SK-N-DZ (cell line): Measurements from ENCODE around the gene YLPM1.
A peak's percentile ranks its signal among the peaks of the same experiment; 100 is the strongest.

ENCODE experiments used
- DNase-seq: peaks from one replicate; pipeline ENCODE4 v3.0.0-alpha.2; 2015; ENCODE audit warnings: low spot score

The YLPM1 gene

GRCh38 chr14:74868739-74869138 is 105.6 kb downstream of the YLPM1 start:
- no peak for DNase-seq

DNA sequence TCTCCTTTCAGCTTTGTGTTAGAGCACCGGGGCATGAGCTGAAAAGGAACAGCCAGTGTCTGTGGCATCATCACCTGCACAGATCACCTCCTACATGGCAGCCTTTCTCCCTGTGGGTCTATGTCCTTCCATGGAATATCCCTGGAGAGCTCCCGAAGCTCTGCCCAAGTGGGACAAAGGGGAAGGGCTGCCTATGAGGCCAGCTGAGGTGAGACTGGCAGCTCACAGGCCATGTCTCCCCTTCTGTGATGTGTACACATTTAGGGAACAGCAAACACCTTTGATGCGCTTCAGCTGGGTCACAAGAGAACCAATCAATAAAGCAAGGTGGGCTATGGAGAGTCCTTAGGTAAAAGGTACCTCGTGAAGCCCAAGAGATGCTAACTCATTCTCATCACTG is 108.7 kb downstream of the YLPM1 start:
- DNase-seq = no peak

DNA sequence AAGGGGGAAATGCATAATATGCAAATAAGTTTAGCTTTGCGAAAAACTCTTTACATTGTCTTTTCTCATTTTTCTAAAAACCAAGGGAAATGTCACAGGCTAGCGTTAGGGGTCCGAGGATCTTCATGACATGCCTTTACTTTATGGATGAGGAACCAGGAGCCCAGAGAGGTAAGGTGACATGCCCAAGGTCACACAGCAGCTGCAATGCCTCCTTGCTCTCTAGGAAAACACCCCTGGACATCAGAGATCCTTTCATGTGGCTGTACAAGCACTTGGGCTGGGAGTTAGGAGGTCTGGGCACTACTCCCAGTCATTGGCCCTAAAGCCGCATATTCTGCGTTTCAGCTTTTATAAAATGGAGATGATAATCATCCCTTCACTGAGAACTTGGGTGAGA is 112.1 kb downstream of the YLPM1 start:
- no peak for DNase-seq

DNA sequence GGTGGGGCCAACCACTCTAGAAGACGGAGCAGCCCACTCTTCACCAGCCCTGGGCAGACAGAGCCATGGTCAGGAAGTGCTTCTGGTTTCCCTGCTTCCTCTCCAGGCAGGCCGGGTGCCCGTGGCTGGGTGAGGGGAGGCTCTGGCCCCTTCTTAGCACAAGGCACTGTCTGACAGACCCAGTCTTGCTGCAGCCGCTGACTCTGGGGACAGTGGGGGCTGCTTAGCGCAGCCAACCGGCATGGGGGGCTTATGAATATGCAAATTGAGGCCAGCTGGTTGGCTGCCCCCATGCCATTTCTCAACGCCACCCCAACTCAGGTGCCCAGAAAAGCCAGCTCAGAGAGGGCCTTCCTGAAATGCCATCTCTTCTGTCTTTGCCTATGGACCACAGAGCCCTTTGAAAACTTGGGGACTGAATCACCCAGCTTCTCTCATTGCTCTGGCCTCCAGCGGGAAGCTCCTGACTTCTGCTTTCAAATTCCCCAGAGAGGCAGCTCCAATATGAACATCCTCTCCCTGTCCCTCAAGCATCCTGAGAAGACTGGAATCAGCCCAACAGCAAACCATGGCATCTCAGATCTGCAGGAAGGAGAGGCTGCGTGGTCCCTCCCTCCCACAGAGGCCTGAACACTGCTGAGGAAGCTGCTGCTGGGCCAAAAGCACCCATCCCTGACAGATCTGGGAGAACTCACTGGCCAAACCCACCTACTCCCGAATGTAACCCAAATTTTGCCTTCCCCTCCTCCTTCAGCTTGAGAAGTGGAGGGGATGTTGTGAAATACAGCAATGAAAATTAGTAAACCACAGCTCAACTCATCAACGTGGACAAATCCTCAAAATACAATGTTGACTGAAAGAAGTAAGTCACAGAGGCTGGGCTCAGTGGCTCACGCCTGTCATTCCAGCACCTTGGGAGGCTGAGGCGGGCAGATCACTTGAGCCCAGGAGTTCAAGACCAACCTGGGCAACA is 113.1 kb downstream of the YLPM1 start, which contains the start of gene PROX2:
Gene PROX2 (minus strand): TSS at position 205 of the 973 bp plus-strand sequence. CDS start 12,311 bp downstream, outside the sequence.
- peak; percentile 12 for DNase-seq

GRCh38 chr14:74879427-74880182 is 116.5 kb downstream of the YLPM1 start:
- DNase-seq = no peak

DNA sequence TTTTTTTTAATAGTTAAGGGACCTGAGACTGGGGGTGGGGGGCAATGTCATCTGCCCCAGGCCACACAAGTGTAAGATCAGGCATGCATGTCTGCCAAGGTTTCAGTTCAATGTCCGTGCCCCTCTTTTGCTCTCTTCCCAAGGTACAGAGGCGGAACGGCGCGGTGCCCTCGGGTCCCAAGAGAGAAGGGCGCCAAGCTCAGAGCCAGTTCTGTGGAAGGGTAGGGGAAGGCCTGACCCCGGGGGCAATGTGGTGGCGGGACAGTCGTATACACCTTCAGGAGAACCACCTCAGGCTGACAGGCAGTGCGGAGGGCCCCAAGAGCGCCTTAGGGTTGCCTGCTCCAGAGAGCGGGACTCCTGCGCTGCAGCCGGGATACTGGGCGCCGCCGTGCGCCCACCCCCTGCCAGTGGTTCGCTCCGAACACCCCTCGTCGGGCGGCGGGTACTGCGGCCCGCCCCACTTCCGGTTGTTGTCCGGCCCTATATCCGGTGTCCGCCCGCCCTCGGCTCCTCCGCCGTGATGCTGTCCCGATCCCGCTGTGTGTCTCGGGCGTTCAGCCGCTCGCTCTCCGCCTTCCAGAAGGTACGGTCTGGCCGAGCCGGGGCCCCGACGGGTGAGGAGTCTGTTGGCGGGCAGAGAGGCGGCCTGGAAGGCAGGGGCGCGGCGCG is 118.5 kb downstream of the YLPM1 start, which contains the start of gene DLST:
Gene DLST (plus strand): TSS at position 486 of the 672 bp plus-strand sequence. CDS start 38 bp downstream, at position 524.
- peak; percentile 80 for DNase-seq

- DNase-seq = no peak
Measured at GRCh38 chr14:74882103-74882920, 119.2 kb downstream of the YLPM1 start.
